Measurements from ENCODE around the gene MAP7.

GRCh38 chr6:136335736-136336363 is 214.4 kb downstream of the MAP7 start:
- TF ChIP-seq POLR2A (IDR thresholded peaks at IDR 0.05), result no peak
- TF ChIP-seq CTCF (IDR thresholded peaks at IDR 0.05), result no peak
